Dendritic cell treated with granulocyte-macrophage colony-stimulating factor and Interleukin-4, amounts not matched to agents 40 ng/mL and 50 ng/mL, for 4 days (primary cell): ENCODE results near the gene SLC1A5.

Experiments used
- H3K27ac Mint-ChIP-seq: one replicate; pipeline ENCODE4 v1.8.0; 2022; ENCODE audit warnings: mild to moderate bottlenecking, mixed read lengths
- H3K27me3 Mint-ChIP-seq: one replicate; pipeline ENCODE4 v1.8.0; 2022; ENCODE audit warnings: mild to moderate bottlenecking, mixed read lengths
- H3K36me3 Mint-ChIP-seq: one replicate; pipeline ENCODE4 v1.8.0; 2022; ENCODE audit warnings: low read depth, mixed read lengths
- H3K4me1 Mint-ChIP-seq: one replicate; pipeline ENCODE4 v1.8.0; 2022; ENCODE audit warnings: low read depth, mixed read lengths
- H3K4me3 Mint-ChIP-seq: one replicate; pipeline ENCODE4 v1.8.0; 2022; ENCODE audit warnings: mild to moderate bottlenecking, moderate library complexity, mixed read lengths
- H3K9me3 Mint-ChIP-seq: one replicate; pipeline ENCODE4 v1.8.0; 2022; ENCODE audit warnings: mixed read lengths
- intact Hi-C: fragments of 100-400 bp; cut with micrococcal nuclease; formaldehyde crosslinking; loops from one replicate; pipeline ENCODE4 v1.15.0; 2022

Gene SLC1A5

DNA sequence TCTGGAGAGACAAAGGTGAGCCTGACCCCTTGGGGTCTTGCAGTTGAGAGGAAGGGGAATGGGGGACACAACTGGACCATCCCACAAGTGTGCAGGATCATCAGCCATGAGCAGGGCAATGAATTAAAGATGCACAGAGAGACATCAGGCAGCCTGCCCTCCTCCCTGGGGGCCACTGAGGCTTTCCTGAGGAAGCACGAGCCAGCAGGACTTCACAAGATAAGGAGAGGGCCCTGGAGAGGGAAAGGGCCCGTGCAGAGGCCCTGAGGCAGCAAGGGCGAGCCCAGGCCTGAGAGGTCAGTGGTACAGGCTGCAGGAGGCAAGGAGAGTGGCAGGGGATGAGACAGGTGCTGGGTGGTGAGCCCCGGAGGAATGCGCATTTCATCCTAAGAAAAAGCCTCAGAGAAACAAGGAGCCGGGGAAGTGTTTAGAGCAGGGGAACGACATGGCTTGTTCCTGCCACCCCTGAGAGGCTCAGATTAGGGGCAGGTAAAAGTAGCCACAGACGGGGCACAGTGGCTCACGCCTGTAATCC lies 62.5 kb downstream of the SLC1A5 start:
- H3K27ac Mint-ChIP-seq = no peak overlapping the region
- no peaks in the 10 kb centered on the region for H3K9me3 Mint-ChIP-seq
- H3K36me3 Mint-ChIP-seq = peaks cover 100% of the 10 kb centered on the region
- intact Hi-C loops = no loop called here
- no peak overlapping the region for H3K4me3 Mint-ChIP-seq
- H3K27me3 Mint-ChIP-seq = no peaks in the 10 kb centered on the region
- H3K4me1 Mint-ChIP-seq = peaks cover 63% of the 10 kb centered on the region

DNA sequence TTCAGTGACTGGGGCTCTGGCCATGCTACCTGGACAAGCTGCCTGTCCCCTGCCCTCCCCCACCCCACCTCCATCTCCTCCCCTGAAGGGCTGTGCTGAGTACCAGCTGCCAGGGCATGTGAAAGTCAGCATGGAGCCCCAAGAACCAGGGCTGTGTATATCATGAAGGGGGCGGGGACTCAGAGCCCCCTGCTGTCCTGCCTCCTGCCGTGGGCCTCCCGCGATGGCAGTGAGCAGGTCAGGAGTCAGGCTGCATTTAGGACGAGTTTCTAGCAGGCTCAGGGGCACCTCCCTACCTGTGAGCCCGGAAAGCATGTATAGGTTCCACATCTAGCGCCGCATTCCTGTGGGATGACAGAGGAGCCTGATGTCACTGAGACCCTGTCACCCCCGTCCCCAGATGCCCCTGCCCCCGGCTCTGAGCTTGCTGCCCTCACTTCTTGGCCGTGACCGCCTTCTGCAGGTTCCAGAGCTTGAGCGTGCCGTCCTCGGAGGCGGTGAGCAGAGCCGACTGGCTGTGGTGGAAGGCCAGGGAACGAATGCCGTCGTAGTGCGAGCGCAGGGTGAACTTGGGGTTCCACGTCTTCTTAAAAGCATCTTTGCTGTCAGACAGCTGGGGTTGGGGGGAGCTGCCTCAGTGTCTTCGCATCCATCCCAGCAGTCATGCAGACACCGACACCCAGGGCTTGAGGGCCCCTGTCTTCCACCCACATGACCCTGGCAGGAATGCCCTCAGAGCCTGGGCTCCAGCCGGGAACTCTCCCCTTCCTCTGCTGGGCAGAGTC lies 63.2 kb downstream of the SLC1A5 start:
- Mint-ChIP-seq H3K27me3 (no peaks in the 10 kb centered on the region), H3K9me3 (no peaks in the 10 kb centered on the region), H3K4me3 (no peak overlapping the region), H3K36me3 (peaks cover 100% of the 10 kb centered on the region), H3K4me1 (peaks cover 62% of the 10 kb centered on the region), H3K27ac (no peak overlapping the region)
- intact Hi-C loops = no loop called here
